HG03196 (cell line): ENCODE data around the gene APOA1.
"Not testable (repeated sequence)": the region's sequence is repeated elsewhere in the genome, so short reads cannot be mapped to it uniquely, and the experiment has no call there.

ENCODE experiments used
- ATAC-seq: cut with Tn5 transposase; IDR thresholded peaks from one replicate; pipeline ENCODE4 v1.9.1; 2021; ENCODE audit not compliant: unreplicated experiment

The APOA1 gene

DNA sequence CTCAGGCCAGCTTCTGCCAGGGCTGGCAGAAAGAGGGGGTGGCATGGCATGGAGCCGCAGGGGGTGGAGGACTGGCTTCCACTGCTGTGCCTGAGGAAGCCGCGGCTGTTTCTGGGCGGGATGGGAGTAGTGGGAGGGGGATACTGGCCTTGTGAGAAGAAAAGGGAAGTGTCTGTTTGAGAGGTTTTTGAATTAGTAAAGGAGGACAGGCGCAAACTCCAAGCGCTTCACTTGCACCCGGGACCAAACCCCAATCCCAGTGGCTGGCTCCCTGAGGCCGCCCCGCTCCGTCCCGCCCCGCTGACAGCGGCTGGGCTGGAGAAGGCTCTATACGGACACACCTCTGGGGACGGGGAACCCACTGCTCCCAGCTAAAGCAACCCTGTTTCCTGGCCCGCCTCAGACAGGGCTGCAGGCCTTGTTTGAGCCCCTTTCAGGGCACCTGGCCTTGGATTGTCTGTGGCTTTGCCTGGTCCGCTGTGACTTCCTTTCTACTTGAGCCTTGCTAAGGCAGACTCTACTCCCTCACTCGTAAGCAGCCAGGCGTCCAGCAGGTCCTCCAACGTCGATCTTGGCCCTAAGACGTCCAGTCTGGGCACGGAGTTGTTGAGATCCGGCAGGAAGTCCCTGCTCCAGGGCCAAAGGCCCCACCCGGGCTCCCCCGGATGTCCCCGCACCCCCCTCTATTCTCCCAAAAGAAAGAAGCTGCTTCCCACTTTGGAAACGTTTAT is 2.2 kb downstream of the APOA1 start:
- no peak for ATAC-seq

DNA sequence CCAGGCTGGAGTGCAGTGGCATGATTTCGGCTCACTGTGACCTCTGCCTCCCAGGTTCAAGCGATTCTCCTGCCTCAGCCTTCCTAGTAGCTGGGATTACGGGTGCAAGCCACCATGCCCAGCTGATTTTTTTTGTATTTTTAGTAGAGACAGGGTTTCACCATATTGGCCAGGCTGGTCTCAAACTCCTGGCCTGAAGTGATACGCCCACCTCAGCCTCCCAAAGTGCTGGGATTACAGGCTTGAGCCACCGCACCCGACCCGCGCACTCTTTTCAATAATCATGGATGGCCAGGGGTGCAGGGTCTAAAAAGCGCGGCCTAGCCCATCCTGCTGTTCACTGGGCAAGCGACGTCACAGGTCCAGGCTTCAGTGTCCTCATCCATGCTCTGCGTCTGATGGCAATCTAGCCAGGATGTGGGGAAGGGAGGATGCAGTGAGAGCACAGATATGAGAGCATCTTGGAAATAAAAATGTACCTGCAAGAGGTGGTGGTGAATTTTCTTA is 2.8 kb downstream of the APOA1 start:
- not testable (repeated sequence) for ATAC-seq

DNA sequence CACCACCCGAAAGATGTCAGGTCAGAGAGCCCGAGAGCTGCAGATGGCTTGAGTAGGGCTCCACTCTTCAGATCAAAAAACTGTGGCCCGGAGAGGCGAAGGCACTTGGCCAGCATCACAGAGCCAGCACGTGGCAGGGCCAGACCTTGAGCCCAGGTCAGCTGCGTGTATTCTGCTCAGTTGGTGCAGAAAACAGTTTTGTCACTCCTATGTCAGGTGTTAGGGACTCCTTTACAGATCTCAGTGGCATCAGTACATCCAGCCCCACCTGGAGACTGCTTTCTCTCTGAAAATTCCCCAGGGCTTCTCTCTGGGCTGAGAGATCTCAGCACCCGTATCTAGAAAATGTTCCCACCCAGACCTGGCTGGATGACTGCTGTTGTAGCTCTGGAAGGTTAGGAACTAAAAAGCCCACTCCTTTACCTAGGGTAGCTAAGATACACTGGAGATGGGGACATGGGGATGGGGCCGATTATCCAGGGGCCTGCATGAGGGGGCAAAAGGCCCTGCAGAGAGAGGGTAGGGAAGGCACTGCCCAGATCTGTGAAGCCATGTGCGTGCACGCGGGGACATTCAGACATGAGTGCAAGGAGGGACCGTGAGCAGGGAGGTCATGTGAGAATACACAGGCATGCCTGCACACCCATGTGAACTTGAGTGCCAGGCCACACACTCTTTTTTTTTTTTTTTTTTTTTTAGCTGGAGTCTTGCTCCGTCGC is 3.4 kb downstream of the APOA1 start:
- ATAC-seq = no peak

DNA sequence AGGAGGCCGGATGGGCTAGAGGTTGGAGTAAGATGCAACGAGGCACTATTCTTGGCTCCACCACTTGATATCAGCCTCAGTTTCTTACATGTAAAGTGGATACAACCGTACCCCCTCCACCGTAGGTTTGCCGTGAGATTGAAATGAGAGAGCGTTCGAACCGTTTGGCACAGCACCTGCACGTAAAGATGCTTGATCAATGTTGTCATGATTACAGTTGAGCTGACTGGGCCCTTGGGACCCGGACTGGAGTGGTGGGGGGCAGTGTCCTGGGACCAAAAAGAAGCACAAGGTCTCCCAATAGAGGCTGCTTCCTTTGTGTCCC is 4.0 kb downstream of the APOA1 start:
- ATAC-seq = no peak

DNA sequence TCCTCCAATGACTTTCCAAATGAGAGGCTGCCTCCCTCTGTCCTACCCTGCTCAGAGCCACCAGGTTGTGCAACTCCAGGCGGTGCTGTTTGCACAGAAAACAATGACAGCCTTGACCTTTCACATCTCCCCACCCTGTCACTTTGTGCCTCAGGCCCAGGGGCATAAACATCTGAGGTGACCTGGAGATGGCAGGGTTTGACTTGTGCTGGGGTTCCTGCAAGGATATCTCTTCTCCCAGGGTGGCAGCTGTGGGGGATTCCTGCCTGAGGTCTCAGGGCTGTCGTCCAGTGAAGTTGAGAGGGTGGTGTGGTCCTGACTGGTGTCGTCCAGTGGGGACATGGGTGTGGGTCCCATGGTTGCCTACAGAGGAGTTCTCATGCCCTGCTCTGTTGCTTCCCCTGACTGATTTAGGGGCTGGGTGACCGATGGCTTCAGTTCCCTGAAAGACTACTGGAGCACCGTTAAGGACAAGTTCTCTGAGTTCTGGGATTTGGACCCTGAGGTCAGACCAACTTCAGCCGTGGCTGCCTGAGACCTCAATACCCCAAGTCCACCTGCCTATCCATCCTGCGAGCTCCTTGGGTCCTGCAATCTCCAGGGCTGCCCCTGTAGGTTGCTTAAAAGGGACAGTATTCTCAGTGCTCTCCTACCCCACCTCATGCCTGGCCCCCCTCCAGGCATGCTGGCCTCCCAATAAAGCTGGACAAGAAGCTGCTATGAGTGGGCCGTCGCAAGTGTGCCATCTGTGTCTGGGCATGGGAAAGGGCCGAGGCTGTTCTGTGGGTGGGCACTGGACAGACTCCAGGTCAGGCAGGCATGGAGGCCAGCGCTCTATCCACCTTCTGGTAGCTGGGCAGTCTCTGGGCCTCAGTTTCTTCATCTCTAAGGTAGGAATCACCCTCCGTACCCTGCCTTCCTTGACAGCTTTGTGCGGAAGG is 4.8 kb downstream of the APOA1 start:
- no peak for ATAC-seq

DNA sequence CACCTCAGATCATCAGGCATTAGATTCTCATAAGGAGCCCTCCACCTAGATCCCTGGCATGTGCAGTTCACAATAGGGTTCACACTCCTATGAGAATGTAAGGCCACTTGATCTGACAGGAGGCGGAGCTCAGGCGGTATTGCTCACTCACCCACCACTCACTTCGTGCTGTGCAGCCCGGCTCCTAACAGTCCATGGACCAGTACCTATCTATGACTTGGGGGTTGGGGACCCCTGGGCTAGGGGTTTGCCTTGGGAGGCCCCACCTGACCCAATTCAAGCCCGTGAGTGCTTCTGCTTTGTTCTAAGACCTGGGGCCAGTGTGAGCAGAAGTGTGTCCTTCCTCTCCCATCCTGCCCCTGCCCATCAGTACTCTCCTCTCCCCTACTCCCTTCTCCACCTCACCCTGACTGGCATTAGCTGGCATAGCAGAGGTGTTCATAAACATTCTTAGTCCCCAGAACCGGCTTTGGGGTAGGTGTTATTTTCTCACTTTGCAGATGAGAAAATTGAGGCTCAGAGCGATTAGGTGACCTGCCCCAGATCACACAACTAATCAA is 5.6 kb downstream of the APOA1 start:
- ATAC-seq = no peak

DNA sequence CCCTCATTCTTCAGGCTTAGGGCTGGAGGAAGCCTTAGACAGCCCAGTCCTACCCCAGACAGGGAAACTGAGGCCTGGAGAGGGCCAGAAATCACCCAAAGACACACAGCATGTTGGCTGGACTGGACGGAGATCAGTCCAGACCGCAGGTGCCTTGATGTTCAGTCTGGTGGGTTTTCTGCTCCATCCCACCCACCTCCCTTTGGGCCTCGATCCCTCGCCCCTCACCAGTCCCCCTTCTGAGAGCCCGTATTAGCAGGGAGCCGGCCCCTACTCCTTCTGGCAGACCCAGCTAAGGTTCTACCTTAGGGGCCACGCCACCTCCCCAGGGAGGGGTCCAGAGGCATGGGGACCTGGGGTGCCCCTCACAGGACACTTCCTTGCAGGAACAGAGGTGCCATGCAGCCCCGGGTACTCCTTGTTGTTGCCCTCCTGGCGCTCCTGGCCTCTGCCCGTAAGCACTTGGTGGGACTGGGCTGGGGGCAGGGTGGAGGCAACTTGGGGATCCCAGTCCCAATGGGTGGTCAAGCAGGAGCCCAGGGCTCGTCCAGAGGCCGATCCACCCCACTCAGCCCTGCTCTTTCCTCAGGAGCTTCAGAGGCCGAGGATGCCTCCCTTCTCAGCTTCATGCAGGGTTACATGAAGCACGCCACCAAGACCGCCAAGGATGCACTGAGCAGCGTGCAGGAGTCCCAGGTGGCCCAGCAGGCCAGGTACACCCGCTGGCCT is 7.1 kb downstream of the APOA1 start:
- ATAC-seq = no peak

DNA sequence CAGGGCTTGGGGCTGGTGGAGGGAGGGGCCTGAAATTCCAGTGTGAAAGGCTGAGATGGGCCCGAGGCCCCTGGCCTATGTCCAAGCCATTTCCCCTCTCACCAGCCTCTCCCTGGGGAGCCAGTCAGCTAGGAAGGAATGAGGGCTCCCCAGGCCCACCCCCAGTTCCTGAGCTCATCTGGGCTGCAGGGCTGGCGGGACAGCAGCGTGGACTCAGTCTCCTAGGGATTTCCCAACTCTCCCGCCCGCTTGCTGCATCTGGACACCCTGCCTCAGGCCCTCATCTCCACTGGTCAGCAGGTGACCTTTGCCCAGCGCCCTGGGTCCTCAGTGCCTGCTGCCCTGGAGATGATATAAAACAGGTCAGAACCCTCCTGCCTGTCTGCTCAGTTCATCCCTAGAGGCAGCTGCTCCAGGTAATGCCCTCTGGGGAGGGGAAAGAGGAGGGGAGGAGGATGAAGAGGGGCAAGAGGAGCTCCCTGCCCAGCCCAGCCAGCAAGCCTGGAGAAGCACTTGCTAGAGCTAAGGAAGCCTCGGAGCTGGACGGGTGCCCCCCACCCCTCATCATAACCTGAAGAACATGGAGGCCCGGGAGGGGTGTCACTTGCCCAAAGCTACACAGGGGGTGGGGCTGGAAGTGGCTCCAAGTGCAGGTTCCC is 7.8 kb downstream of the APOA1 start, which contains the start of gene APOC3:
TSS of gene APOC3 (plus strand) at position 383 of the 659 bp plus-strand sequence. CDS start 676 bp downstream, outside the sequence.
- ATAC-seq = no peak

DNA sequence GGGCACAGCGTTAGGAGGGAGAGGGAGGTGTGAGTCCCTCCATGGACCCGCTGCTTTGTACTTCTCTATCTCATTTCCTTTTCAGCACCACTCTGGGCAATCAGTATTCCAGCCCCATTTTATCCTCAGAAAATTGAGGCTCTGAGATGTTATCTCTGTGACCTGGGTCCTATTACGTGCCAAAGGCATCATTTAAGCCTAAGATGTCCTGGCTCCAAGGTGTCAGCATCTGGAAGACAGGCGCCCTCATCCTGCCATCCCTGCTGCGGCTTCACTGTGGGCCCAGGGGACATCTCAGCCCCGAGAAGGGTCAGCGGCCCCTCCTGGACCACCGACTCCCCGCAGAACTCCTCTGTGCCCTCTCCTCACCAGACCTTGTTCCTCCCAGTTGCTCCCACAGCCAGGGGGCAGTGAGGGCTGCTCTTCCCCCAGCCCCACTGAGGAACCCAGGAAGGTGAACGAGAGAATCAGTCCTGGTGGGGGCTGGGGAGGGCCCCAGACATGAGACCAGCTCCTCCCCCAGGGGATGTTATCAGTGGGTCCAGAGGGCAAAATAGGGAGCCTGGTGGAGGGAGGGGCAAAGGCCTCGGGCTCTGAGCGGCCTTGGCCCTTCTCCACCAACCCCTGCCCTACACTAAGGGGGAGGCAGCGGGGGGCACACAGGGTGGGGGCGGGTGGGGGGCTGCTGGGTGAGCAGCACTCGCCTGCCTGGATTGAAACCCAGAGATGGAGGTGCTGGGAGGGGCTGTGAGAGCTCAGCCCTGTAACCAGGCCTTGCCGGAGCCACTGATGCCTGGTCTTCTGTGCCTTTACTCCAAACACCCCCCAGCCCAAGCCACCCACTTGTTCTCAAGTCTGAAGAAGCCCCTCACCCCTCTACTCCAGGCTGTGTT is 8.5 kb downstream of the APOA1 start:
- ATAC-seq = no peak

DNA sequence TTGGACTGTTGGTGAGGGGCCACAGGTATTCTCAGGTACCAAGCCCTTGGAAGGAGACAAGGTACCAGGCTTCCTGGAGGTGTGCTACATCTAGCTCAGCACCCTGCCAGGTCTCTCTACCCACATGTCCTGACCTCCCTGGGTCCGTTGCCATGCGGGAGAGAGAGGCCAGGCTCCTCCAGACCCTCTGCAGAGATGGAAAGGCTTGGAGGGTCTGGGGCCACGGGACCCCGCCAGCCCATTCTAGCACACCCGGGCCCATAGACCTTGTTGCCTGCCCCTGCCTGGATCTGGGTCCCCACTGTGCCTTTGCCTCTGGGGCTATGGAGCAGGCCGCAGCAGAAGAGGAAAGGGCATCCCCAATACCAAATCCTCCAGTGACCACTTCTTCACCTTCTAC is 10.0 kb downstream of the APOA1 start:
- ATAC-seq = no peak

DNA sequence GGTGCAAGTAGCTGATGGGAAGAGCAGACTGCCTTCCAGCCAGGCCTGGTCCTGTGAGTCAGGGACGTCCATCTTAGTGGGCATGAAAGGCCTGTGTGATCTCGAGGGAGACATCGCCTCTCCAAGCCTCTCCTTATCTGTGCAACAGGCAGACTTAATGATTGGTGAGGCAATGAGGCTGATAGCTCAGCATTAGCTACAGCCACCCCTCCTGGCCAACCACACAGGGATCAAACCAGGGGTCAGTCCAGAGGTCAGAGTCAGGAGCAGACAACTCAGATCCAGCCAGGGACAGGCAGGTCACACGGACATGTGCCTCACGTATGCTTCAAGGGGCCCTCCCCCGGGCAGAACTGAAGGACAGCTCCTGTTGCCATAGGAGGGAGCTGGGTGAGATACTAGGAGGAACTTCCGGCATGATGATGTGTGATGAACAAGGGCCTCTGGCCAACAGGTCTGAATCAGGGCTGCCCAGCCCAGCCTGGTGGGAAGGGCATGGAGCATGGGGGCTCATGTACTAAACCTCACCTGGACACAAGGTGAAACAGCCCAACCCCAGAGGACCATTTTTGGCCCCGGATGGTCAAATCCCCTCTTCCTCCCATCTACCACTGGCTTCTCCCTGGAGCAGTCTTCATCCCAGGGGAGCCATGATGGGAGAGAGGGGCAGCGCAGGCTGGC is 10.5 kb downstream of the APOA1 start:
- ATAC-seq = no peak

DNA sequence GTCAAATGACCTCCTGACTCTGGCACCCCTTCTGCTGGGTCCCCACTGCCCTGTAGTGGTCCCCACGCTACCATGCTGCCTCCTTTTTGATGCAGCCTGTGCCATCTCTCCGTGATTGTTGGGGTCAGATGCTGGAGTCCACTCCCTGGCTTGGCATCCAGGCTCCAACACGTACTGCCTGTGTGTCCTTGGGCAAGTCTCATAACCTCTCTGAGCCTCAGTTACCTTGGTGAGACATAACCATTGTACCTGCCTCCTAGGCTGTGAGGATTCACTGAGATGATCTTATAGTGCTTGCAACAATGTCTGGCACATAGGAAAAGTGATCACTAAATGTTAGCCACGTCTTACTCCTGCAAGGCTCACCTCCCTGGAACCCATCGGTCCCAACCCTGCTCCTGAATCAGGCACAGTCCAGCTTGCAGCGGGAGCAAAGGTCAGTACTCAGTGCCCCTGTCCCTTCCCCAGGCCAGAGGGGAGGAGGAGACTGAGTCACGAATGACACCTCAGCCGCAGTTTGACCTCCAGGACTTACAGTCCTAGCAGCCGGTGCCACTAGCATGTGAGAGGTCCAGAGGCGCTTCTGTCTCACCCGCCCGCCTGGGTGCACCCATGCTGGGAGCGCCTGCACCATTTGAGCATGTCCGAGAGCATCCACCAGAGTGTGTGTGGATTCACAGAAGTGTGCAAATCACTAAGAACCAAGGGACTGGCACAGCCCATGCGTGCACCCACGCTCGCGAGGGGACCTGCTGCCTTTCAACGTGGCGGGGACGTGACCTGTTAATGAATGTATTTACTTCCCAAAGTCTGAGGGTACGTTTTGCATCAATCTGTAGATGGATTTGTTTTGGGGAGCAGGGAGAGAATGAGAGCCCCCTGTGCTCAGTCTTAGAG is 11.3 kb downstream of the APOA1 start:
- no peak for ATAC-seq

DNA sequence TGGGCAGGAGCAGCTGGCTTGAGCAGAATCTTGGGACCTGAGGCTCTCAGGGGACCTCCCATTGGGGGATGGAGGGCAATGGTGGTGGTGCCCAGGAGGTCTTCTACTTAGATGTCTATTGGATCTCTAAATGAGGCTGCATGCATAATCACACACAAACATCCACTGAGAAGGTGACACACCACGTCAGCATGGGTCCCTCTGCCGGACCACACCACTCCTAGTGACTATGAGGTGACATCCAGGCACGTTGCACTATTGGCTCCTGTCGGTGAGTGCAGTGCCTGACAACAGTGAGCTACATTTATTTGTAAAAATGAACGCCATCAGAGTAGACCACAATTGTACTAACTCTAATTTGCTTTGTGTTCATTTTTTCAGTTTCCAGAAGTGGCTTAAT is 12.0 kb downstream of the APOA1 start:
- no peak for ATAC-seq

DNA sequence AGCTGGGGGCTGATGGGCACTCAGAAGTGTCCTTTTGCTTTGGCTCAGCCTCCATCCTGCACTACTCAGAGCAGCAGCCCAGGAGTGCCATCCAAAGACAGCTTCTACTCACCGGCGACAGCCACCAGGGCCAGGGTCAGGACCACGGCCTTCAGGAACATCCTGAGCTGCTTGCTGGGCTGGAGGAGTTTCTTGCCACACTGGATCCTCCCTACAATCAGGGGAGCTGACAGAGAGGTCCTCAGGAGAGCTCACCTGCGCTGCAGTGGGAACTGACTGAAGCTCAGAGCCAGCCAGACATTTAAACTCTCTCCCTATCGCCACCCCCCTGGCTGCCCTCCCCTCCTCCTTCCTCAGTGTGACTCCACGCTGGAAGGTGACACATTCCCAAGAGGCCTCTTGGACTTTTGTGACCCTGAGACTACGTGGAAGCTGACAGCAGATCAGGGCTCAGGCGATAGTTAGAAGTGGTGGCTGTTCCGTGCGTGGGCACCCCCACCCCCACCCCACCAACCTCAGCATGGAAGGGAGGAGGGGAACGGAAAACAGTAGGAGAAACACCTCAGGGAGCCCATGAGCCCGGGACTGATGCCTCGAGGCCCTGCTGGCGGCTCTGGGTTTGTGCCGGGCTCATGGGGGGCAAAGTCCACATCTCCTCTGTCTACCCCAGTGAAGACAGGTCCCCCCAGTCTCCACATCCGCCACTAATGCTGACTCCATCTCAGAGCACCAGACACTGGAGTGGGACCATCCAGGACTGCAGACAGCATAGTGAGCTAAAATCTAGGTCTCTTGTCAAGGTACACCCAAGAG is 14.2 kb downstream of the APOA1 start, which contains the start of gene APOA4:
TSS of gene APOA4 (minus strand) at position 274 of the 813 bp plus-strand sequence. CDS start at position 161, 113 bp downstream.
- no peak for ATAC-seq

DNA sequence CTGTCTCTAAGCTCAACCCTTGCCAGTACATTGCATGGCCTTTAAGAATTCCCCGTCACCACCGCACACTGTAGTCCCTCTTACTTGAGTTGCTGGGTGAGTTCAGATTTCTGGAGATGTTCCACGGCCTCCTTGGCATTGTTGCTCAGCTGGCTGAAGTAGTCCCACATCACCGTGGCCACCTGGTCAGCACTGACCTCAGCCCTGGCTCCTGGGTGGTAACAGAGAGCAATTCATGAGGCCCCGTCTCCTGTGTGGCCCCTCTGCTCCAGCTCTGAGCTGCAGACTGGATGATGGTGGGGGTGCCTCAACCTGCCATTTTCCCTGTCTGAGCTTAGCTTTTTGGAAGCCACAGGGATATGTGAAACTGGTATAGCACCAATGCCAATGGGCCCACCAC is 14.8 kb downstream of the APOA1 start:
- no peak for ATAC-seq
